Activated naive CD4-positive, alpha-beta T cell treated with anti-CD3 and anti-CD28 coated beads, Interleukin-2, amount 50 U/mL, for 24 hours (primary cell): ENCODE results near the gene ZNF652.
"Not testable (repeated sequence)": the region's sequence is repeated elsewhere in the genome, so short reads cannot be mapped to it uniquely, and the experiment has no call there.

Experiments
- H3K27ac Mint-ChIP-seq: one replicate; pipeline ENCODE4 v1.8.0; 2021; ENCODE audit warnings: mild to moderate bottlenecking, mixed read lengths
- H3K27me3 Mint-ChIP-seq: one replicate; pipeline ENCODE4 v1.8.0; 2021; ENCODE audit warnings: mixed read lengths
- H3K36me3 Mint-ChIP-seq: one replicate; pipeline ENCODE4 v1.8.0; 2021; ENCODE audit warnings: mixed read lengths
- H3K4me1 Mint-ChIP-seq: one replicate; pipeline ENCODE4 v1.8.0; 2021; ENCODE audit warnings: mixed read lengths
- H3K4me3 Mint-ChIP-seq: one replicate; pipeline ENCODE4 v1.8.0; 2021; ENCODE audit warnings: mild to moderate bottlenecking, mixed read lengths
- H3K9me3 Mint-ChIP-seq: one replicate; pipeline ENCODE4 v1.8.0; 2021; ENCODE audit warnings: mixed read lengths

ZNF652 gene

DNA sequence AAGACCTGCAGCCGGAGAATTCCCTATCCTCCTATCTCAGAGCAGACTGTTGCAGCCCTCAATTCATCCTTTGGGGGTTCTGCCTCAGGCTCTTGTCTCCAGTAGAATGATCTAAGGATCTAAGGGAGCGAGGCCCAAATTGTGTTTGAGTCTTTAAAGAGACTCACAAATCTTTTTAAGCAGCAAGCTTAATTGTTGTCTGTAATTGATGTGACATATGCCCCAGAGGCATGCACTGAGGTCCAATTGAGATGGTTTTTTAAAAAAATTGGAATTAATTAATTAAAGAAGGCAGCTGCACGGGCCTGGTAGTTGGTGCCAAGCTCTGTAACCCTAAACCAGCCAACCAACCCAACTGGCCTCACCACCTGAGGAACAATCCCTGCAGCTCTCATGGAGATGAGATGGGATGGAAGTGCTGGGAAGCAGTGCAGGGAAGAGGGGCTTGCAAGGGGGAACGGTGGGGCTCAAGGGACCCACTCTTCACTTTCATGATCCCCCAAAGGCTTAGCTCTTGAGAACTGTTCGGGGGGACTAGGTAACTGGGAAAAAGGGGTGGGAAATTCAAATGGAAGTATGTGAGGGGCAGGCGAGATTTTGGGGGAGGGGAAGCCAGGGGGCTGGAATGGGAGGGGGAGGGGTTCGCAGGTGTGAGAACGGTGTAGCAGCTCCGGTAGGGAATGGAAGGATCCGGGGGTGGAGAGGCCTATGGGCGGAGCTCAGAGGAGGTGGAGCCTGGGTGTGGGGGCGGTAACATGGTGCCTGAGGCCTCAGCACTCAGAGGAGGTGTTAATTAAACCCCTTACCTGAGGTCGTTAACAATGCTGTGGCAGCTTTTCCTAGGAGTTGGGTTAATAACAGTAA is 9.2 kb upstream of the ZNF652 start:
- H3K36me3 Mint-ChIP-seq = peaks cover 1% of the 10 kb centered on the region
- no peaks in the 10 kb centered on the region for H3K4me1 Mint-ChIP-seq
- no peak overlapping the region for H3K27ac Mint-ChIP-seq
- no peaks in the 10 kb centered on the region for H3K27me3 Mint-ChIP-seq
- H3K9me3 Mint-ChIP-seq = no peaks in the 10 kb centered on the region
- H3K4me3 Mint-ChIP-seq = no peak overlapping the region

DNA sequence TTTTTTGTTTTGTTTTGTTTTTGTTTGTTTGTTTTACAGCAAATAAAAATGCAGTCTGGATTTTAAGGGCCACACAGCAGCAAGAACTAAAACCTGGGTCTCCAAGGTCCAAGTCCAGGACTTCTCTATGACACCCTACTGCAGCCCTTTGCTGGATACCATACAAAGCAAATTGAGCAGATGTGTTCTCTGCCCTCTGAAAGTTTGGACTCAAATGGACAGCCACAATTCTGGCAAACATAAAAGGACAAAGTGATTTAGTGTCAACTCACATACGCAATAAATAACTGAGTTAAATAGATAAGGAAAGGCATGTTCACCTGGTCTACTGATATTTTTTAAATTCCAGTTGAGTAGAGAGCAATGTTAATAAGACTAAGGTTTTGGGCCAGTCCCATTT is 7.7 kb upstream of the ZNF652 start:
- Mint-ChIP-seq H3K27me3 (no peaks in the 10 kb centered on the region), H3K36me3 (peaks cover 1% of the 10 kb centered on the region), H3K9me3 (no peaks in the 10 kb centered on the region), H3K27ac (no peak overlapping the region), H3K4me3 (no peak overlapping the region), H3K4me1 (peaks cover 9% of the 10 kb centered on the region)

DNA sequence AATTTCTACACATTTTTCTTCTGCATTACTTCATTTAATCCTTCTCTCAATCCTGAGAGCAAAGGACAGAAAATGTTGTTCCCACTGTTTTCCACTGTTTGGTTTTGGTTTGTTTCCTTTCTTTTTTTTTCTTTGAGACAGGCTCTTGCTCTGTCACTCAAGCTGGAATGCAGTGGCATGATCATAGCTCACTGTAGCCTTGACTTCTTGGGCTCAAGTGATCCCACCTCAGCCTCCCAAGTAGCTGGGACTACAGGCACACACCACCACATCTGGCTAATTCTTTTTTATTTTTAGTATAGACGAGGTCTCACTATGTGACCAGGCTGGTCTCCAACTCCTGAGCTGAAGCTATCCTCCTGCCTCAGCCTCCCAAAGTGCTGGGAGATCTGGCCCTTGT is 7.0 kb upstream of the ZNF652 start:
- Mint-ChIP-seq H3K36me3 (peaks cover 1% of the 10 kb centered on the region), H3K4me3 (no peak overlapping the region), H3K27me3 (no peaks in the 10 kb centered on the region), H3K27ac (no peak overlapping the region), H3K4me1 (peaks cover 9% of the 10 kb centered on the region), H3K9me3 (no peaks in the 10 kb centered on the region)

DNA sequence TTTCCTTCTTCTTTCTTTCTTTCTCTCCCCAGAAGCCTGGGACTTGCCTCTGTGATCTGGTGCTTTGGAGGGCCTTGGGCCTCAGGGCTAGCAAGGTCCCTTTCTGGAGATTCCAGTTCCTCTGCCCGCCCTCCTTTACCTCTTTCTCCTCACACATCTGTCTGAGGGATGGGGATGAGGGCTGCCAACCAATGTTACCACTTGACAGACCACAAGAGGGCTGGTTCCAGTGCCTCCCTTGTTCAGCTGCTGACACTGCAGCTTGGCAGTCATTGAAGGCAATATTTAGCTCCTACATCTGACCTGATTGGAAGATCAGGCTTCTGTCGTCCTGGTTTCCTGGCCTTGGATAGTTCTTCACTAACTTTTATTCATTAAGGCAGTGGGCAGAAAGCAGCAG is 3.6 kb upstream of the ZNF652 start:
- Mint-ChIP-seq H3K27ac (no peak overlapping the region), H3K27me3 (no peaks in the 10 kb centered on the region), H3K4me1 (peaks cover 21% of the 10 kb centered on the region), H3K36me3 (peaks cover 1% of the 10 kb centered on the region), H3K9me3 (no peaks in the 10 kb centered on the region), H3K4me3 (no peak overlapping the region)

DNA sequence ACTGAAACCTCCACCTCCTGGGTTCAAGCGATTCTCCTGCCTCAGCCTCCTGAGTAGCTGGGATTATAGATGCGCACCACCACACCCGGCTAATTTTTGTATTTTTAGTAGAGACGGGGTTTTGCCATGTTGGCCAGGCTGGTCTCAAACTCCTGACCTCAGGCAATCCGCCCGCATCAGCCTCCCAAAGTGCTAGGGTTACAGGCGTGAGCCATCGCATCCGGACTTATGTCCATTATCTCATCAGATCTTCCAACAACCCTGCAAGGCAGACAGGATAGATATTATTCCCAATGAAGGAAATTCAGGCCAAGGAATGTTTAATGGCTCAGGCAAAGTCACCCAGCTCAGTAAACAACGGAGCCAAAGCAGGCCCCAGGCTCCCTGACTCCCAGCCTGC is 3.1 kb upstream of the ZNF652 start:
- H3K9me3 Mint-ChIP-seq, H3K36me3 Mint-ChIP-seq, H3K27ac Mint-ChIP-seq, H3K27me3 Mint-ChIP-seq, H3K4me3 Mint-ChIP-seq: not testable (repeated sequence)
- H3K4me1 Mint-ChIP-seq = peaks cover 26% of the 10 kb centered on the region

DNA sequence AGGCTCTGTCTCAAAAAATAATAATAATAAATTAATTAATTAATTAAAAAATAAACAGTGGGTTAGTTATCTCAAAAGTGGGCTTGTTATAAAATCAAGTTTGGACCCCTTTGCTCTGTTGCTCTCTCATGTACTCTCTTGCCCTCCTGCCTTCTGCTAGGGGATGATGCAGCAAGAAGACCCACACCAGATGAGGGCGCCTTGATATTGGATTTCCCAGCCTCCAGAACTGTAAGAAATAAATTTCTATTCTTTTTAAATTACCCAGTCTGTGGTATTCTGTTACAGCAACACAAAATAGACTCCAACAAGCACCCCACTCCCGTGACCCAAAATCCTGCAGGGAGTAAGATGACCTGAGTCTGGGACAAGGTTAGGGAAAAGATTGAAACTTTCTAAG is 2.1 kb upstream of the ZNF652 start:
- no peak overlapping the region for H3K27ac Mint-ChIP-seq
- no peaks in the 10 kb centered on the region for H3K27me3 Mint-ChIP-seq
- peaks cover 36% of the 10 kb centered on the region for H3K4me1 Mint-ChIP-seq
- H3K4me3 Mint-ChIP-seq = no peak overlapping the region
- no peaks in the 10 kb centered on the region for H3K36me3 Mint-ChIP-seq
- H3K9me3 Mint-ChIP-seq = no peaks in the 10 kb centered on the region

DNA sequence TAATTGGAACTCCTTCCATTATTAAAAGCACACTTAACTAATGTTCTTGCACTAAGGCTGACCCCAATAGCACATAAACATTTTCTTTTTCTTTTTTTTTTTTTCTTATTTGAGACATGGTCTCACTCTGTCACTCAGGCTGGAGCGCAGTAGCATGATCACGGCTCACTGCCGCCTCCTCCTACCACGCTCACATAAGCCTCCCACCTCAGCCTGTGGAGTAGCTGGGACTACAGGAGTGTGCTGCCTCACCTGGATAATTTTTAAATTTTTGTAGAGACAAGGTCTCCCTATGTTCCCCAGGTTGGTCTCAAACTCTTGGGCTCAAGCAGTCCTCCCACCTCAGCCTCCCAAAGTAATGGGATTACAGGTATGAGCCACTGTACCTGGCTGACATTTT is 1.2 kb upstream of the ZNF652 start:
- Mint-ChIP-seq H3K27ac (no peak overlapping the region), H3K9me3 (no peaks in the 10 kb centered on the region), H3K4me3 (no peak overlapping the region), H3K36me3 (no peaks in the 10 kb centered on the region), H3K4me1 (peaks cover 45% of the 10 kb centered on the region), H3K27me3 (no peaks in the 10 kb centered on the region)

DNA sequence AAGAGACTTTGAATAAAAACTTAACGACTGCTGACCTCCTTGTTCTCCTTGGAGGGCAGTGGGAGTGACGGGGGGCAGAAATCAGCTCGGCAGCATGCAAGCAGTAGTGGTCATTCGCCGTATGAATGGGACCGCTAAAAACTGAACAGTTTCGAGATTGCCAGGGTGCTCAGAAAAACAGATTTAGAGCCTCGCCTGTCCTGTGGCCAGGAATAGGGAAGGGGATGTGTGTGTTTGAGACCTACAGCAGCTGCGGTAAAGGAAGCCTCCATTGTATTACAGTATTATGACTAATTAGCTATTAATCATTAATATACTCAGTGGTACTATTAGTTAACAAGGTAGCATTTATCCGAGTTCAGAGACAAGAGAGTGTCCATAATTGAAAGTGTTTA is 670 bp upstream of the ZNF652 start:
- Mint-ChIP-seq H3K36me3 (no peaks in the 10 kb centered on the region), H3K27ac (peak overlapping the region; percentile 84), H3K4me3 (peak overlapping the region; percentile 86), H3K27me3 (no peaks in the 10 kb centered on the region), H3K9me3 (no peaks in the 10 kb centered on the region), H3K4me1 (peaks cover 50% of the 10 kb centered on the region)

DNA sequence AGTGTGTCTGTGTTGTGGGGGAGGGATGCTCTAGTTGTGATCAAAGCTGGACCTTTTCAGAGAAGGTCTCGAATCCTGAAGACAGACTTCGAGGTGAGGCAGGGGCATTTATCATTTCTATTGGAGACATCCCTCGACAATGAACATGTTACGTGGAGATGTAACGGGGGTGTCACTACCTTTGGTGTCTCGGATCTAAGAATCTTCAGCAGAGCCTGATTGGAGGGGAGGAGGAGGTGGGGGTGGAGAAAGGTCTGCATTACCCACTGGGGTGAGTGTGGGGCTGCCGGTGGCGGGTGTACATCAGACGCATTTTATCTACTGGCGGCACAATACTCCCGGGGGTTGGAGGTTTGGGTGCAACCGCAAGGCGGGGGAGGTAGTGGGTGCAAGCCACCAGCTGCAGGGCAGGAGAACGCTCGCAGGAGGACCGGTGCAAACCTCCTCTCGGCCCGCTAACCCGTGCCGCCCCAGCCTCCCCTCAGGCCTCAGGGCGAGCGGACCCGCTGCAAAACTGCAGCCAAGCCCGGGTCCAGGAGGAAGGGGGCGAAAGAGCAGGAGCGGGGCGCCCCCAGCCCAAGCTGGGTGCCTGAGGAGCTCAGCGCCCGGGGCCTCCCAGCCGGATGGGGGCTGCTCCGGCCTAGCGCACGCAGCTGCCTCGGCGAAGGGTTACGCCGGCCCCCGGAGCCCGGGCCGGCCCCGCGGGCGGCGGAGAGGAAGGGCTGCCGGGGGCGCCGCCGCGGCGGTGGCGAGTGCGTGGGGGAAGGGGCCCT is 735 bp downstream of the ZNF652 start:
- no peaks in the 10 kb centered on the region for H3K36me3 Mint-ChIP-seq
- H3K27ac Mint-ChIP-seq = peak overlapping the region; percentile 86
- no peaks in the 10 kb centered on the region for H3K27me3 Mint-ChIP-seq
- H3K4me3 Mint-ChIP-seq = peak overlapping the region; percentile 93
- peaks cover 60% of the 10 kb centered on the region for H3K4me1 Mint-ChIP-seq
- H3K9me3 Mint-ChIP-seq = no peaks in the 10 kb centered on the region

DNA sequence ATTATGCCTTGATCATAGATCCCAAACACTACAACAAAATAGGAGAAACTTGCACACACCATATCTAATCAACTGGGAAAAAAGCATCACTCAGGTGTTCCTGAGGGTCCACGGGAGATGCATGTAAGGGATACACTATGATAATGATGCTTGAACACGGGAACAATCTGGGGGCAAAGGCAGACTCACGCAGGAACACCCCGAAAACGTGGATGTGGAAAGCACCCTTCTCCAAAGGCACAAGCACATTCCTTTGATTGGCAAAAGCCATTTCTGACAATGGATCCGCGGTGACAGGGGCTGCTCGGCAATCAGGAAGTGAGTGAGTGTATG is 1.3 kb downstream of the ZNF652 start:
- Mint-ChIP-seq H3K4me3 (peak overlapping the region; percentile 93), H3K4me1 (peaks cover 63% of the 10 kb centered on the region), H3K9me3 (no peaks in the 10 kb centered on the region), H3K36me3 (no peaks in the 10 kb centered on the region), H3K27ac (peak overlapping the region; percentile 86), H3K27me3 (no peaks in the 10 kb centered on the region)

DNA sequence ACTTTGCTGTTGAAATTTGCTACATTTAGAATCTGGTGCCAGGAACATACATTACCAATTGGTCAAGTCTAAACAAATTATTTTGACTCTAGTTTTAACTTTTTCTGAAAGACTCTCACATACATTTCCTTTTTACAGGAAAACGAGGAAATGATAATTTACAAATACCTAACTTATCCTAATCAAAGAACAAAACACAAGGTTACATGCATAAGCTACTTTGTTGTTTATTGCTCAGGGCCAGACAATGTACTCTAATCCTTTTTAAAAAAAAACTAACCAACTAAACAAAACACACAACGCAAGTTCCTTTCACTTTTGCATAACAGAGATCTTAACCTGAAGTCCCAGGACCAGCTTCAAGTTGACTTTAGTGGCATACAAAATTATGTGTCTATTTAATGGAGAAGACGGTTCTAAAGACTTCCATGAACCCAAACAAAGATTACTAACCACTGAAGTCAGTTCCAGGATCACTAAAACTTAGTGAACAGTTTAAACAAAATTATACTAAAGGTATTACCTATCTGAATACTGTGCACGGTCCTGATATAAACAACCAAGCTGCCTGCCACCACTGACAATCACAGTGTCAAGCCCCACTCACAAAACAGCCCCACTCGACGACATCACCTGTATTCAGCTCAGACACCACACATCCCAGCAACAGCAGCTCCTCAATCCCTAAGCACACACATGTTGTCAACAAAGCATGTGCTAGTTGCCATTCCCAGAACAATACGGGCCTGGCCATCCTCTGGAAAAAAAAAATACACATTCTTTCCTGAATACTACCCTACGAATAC is 1.9 kb downstream of the ZNF652 start:
- peak overlapping the region; percentile 86 for H3K27ac Mint-ChIP-seq
- H3K4me3 Mint-ChIP-seq = peak overlapping the region; percentile 93
- H3K4me1 Mint-ChIP-seq = peaks cover 59% of the 10 kb centered on the region
- H3K27me3 Mint-ChIP-seq = no peaks in the 10 kb centered on the region
- H3K9me3 Mint-ChIP-seq = no peaks in the 10 kb centered on the region
- no peaks in the 10 kb centered on the region for H3K36me3 Mint-ChIP-seq

DNA sequence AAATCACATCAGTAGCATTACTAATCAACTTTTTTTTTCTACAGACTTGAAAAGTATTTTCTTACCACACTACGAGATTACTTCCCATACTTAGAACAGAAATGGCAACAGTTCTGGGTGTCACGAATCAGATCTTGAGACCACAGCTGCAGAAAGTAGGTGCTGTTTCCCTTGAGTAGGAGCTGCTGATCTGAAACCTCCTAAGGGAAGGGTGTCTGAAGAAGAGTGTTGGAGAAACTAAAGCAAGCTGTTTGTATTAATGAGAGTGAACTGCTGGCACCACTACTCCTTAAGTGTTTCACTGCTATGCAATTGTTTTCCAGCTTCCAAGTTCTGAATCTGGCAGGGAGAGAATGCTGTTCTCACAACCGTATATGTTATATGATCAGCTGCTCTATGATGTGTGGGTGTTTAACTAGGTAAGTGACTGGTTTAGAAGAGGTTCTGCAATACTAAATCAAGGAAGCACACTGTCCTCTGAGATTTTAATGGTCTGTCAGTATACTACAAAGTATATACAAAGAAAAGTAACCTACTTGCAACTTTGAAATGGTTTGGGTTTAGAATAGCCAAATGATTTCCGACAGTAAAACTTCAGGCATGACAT is 3.3 kb downstream of the ZNF652 start:
- peaks cover 64% of the 10 kb centered on the region for H3K4me1 Mint-ChIP-seq
- H3K4me3 Mint-ChIP-seq = peak overlapping the region; percentile 93
- H3K36me3 Mint-ChIP-seq = no peaks in the 10 kb centered on the region
- no peaks in the 10 kb centered on the region for H3K9me3 Mint-ChIP-seq
- peak overlapping the region; percentile 56 for H3K27ac Mint-ChIP-seq
- H3K27me3 Mint-ChIP-seq = no peaks in the 10 kb centered on the region

DNA sequence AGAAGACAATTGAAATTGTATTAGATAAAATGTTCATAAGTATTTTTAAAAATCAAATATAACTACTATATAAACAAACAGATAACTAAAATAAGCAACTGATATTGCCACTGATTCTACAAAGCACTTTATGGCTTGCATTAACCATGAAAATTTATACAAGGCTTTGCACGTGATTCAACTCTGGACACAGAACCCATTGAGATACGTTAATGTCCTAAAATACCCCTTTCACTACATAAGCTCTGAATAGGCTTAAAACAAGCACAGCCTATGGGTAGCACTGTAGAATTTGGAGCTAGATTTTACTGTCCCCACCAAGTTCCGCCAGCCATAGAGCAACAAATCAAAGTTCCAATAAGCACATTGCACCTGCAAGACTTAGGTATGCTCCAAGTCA is 4.5 kb downstream of the ZNF652 start:
- no peaks in the 10 kb centered on the region for H3K9me3 Mint-ChIP-seq
- no peaks in the 10 kb centered on the region for H3K27me3 Mint-ChIP-seq
- no peak overlapping the region for H3K27ac Mint-ChIP-seq
- H3K4me1 Mint-ChIP-seq = peaks cover 71% of the 10 kb centered on the region
- no peak overlapping the region for H3K4me3 Mint-ChIP-seq
- H3K36me3 Mint-ChIP-seq = no peaks in the 10 kb centered on the region

DNA sequence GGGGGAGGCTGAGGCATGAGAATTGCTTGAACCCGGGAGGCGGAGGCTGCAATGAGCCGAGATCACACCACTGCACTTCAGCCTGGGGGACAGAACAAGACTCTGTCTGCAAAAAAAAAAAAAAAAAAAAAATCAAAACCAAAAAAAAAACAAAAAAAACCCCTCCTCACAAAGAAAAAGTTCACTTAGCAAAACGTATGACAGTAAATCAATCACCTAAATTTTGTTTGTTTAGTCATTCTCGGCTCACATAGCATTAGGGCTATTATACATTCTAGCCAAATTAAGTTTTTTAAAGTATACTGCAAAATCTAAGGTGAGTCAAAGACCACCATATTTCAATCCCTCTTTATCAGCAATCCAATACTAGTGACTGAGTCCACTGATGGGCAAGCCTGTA is 5.7 kb downstream of the ZNF652 start:
- Mint-ChIP-seq H3K27ac (peak overlapping the region; percentile 62), H3K4me3 (no peak overlapping the region)

DNA sequence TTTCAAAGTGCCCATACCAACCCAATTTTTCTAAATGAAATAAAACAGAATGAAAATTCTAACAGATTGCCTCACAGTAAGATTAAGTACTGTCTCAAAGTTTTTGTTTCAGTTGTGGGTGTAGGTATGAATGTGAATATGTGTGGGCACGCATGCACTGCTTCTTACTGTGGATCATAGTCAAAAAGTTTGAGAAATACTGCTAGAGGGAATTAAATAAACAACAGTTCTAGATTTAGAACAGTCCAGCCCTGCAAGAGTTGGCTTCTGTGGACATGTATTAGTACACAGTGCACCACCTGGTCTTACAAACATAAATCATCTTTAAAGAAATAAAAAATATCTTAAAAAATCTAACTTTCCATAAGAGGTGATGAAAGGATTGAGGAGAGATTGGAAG is 8.4 kb downstream of the ZNF652 start:
- peaks cover 57% of the 10 kb centered on the region for H3K4me1 Mint-ChIP-seq
- no peaks in the 10 kb centered on the region for H3K9me3 Mint-ChIP-seq
- H3K4me3 Mint-ChIP-seq = no peak overlapping the region
- no peaks in the 10 kb centered on the region for H3K36me3 Mint-ChIP-seq
- H3K27me3 Mint-ChIP-seq = no peaks in the 10 kb centered on the region
- no peak overlapping the region for H3K27ac Mint-ChIP-seq

More for the DNA sequence above, 5.7 kb downstream of the ZNF652 start:
- Mint-ChIP-seq H3K36me3 (no peaks in the 10 kb centered on the region), H3K9me3 (no peaks in the 10 kb centered on the region), H3K4me1 (peaks cover 72% of the 10 kb centered on the region), H3K27me3 (no peaks in the 10 kb centered on the region)
